ENCODE data around the gene TAS2R41.
"Not testable (repeated sequence)": the region's sequence is repeated elsewhere in the genome, so short reads cannot be mapped to it uniquely, and the experiment has no call there.

Gene TAS2R41

DNA sequence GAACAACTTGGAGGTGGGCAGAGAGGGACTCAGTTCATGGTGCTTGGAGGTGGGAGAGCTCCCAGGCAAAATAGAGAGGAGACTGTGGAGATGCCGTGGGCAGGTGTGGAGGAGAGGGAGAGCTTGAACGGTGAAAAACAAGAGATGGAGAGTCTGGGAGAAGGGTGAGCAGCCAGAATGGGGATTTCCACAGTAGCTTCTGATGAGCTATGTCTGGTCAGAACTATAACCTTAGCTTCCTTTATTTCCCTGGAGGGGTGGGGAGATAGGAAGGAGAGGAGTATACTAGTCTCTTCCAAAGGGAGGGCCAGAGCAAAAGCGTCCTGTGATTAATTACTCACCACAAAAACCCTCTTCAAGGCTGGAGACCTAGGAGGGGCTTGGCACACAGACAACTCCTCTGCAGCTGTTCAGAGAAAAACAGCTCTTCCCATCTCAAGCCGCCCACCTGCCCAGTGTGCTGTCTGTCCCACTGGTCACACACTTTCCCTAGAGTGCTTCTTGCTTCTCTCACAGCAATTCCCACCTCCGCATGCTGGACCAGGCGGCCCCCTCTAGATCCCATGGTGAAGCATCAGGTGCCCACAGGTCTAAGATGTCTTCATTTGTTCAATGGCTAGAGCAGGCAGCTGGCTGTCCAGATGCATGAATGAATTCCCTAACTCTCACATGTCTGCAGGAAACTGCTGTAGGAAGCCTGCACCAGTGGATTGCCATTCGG lies 41.9 kb downstream of the TAS2R41 start:
- peak; percentile 71 for DNase-seq

DNA sequence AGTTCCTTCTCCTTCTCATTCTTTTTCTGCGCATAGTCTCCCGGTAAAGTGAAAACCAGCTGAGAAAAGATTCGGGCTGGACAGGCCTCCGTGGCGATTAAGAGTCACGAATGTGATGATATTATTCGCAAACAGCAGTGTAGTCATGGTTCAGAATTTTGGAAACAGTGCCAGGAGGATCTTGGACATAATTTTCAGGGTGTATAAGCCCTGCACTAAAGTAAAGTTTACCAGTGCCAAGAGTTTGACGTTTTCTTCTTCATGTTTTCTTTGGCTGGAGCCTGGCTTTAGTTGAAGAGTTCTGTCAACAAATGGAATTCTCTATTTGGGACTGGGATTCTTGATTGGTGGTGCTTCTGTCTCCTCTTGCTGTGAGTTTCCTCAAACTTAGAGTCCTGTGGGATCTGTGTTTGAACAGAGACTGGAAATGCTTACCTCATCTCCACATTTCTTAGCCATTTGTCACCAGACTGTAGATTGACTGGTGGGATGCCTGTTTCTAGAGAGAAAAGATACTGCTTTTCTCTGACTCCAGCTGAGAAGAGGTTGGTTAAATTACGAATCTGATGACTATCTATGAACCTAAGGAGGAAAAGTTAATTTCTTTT lies 44.7 kb downstream of the TAS2R41 start:
- DNase-seq: not testable (repeated sequence)
